Upper lobe of right lung (tissue), 1 donor: ENCODE results near the gene HEXIM2. TPM values are rescaled to one million over a fixed set of nuclear protein-coding genes. Genes with fewer than 3 reads are reported as not detected.

Experiments
- ATAC-seq: fragments of 200-7000 bp; cut with Tn5 transposase; one replicate; pipeline ENCODE4 v1.9.1; 2020; ENCODE audit warnings: mild to moderate bottlenecking, moderate library complexity
- DNase-seq: peaks from one replicate; pipeline ENCODE4 v3.0.0-alpha.2; 2020
- H3K27ac ChIP-seq: fragments of 200-600 bp; one replicate; pipeline ENCODE4 v1.8.0; 2022
- H3K27me3 ChIP-seq: fragments of 200-600 bp; one replicate; pipeline ENCODE4 v1.8.0; 2022; ENCODE audit warnings: mild to moderate bottlenecking
- H3K36me3 ChIP-seq: fragments of 200-600 bp; one replicate; pipeline ENCODE4 v1.8.0; 2022
- H3K4me1 ChIP-seq: fragments of 200-600 bp; one replicate; pipeline ENCODE4 v1.8.0; 2022
- H3K4me3 ChIP-seq: fragments of 200-600 bp; one replicate; pipeline ENCODE4 v1.8.0; 2022; ENCODE audit warnings: mild to moderate bottlenecking
- H3K9me3 ChIP-seq: fragments of 200-600 bp; one replicate; pipeline ENCODE4 v1.8.0; 2022
- CTCF ChIP-seq: fragments of 200-600 bp; IDR thresholded peaks from one replicate; pipeline ENCODE4 v1.8.0; 2022; ENCODE audit warnings: antibody characterized with exemption
- intact Hi-C: fragments of 100-400 bp; cut with DNase I; formaldehyde crosslinking; loops from one replicate; pipeline ENCODE4 v1.11.0; 2022
- total RNA-seq: library from RNA; stranded (reverse); fragmentation: NEBNext Ultra II Directional; extraction: Animal tissue kit (Norgen Biotek cat#: 25700); gene quantifications from one replicate; pipeline ENCODE4 v1.2.1, GENCODE V29; 2021
- donor health status: DM: no; HTN: yes; CAD: no; lungs with severe emphysema.

Gene HEXIM2
- total RNA-seq, 1 donor from 2014 or later: 5.7 TPM

GRCh38 chr17:45170931-45171337 lies 9.3 kb downstream of the HEXIM2 start:
- ATAC-seq (peak; percentile 56), DNase-seq (peak; percentile 73)
- peaks cover 30% of the 10 kb centered on the region for H3K4me1 ChIP-seq
- H3K9me3 ChIP-seq: no peaks in the 10 kb centered on the region
- peak overlapping the region; percentile 20 for H3K4me3 ChIP-seq
- TF ChIP-seq CTCF: no peak
- H3K27me3 ChIP-seq: no peaks in the 10 kb centered on the region
- intact Hi-C loops: no loop called here
- peak overlapping the region; percentile 85 for H3K27ac ChIP-seq
- H3K36me3 ChIP-seq: no peaks in the 10 kb centered on the region

GRCh38 chr17:45171338-45172231 lies 9.9 kb downstream of the HEXIM2 start:
- peak; percentile 67 for ATAC-seq
- Histone ChIP-seq H3K36me3 (no peaks in the 10 kb centered on the region), H3K9me3 (no peaks in the 10 kb centered on the region), H3K27ac (peak overlapping the region; percentile 85), H3K4me3 (peak overlapping the region; percentile 20), H3K4me1 (peaks cover 33% of the 10 kb centered on the region), H3K27me3 (no peaks in the 10 kb centered on the region)
- TF ChIP-seq CTCF: no peak
- intact Hi-C loops: no loop called here
- DNase-seq: peak; percentile 71

GRCh38 chr17:45172232-45172540 lies 10.5 kb downstream of the HEXIM2 start:
- peaks cover 33% of the 10 kb centered on the region for H3K4me1 ChIP-seq
- no peaks in the 10 kb centered on the region for H3K27me3 ChIP-seq
- no peaks in the 10 kb centered on the region for H3K9me3 ChIP-seq
- intact Hi-C loops: no loop called here
- no peak for TF ChIP-seq CTCF
- no peaks in the 10 kb centered on the region for H3K36me3 ChIP-seq
- peak overlapping the region; percentile 85 for H3K27ac ChIP-seq
- peak overlapping the region; percentile 20 for H3K4me3 ChIP-seq
- DNase-seq (no peak), ATAC-seq (no peak)

GRCh38 chr17:45172541-45173286 lies 11.0 kb downstream of the HEXIM2 start:
- Histone ChIP-seq H3K4me1 (peaks cover 33% of the 10 kb centered on the region), H3K4me3 (peak overlapping the region; percentile 39), H3K9me3 (no peaks in the 10 kb centered on the region), H3K36me3 (no peaks in the 10 kb centered on the region), H3K27me3 (no peaks in the 10 kb centered on the region), H3K27ac (peak overlapping the region; percentile 85)
- ATAC-seq: peak; percentile 79
- TF ChIP-seq CTCF: no peak
- DNase-seq: peak; percentile 77
- intact Hi-C loops: no loop called here

GRCh38 chr17:45175759-45176115 lies 14.1 kb downstream of the HEXIM2 start:
- Histone ChIP-seq H3K27ac (peak overlapping the region; percentile 47), H3K27me3 (no peaks in the 10 kb centered on the region), H3K9me3 (no peaks in the 10 kb centered on the region), H3K4me3 (no peak overlapping the region), H3K36me3 (no peaks in the 10 kb centered on the region), H3K4me1 (peaks cover 30% of the 10 kb centered on the region)
- no peak for TF ChIP-seq CTCF
- DNase-seq (no peak), ATAC-seq (no peak)
- intact Hi-C loops: no loop called here
